KMS-11 (cell line): ENCODE measurements around the gene MCM6.

Experiments
- H2AFZ ChIP-seq: fragments of 200-600 bp; sonication (generic); 2 replicates; pipeline ENCODE4 v1.6.1; 2016; ENCODE audit warnings: antibody characterized with exemption, mixed run types, low read depth
- H3K27ac ChIP-seq: fragments of 200-600 bp; sonication (generic); 2 replicates; pipeline ENCODE4 v1.6.1; 2016; ENCODE audit warnings: mild to moderate bottlenecking, mixed run types
- H3K27me3 ChIP-seq: fragments of 200-600 bp; sonication (generic); 2 replicates; pipeline ENCODE4 v1.6.1; 2017; ENCODE audit warnings: mild to moderate bottlenecking, low read depth, mixed run types, moderate library complexity; ENCODE audit not compliant: insufficient read depth
- H3K36me3 ChIP-seq: fragments of 200-600 bp; sonication (generic); 2 replicates; pipeline ENCODE4 v1.6.1; 2017; ENCODE audit warnings: mild to moderate bottlenecking, mixed run types; ENCODE audit not compliant: insufficient read depth
- H3K4me1 ChIP-seq: fragments of 200-600 bp; sonication (generic); 2 replicates; pipeline ENCODE4 v1.6.1; 2016; ENCODE audit warnings: mild to moderate bottlenecking, low read depth, mixed run types; ENCODE audit not compliant: poor library complexity, severe bottlenecking
- H3K4me2 ChIP-seq: fragments of 200-600 bp; sonication (generic); 2 replicates; pipeline ENCODE4 v1.7.0; 2016; ENCODE audit warnings: mild to moderate bottlenecking, mixed run types
- H3K4me3 ChIP-seq: fragments of 200-600 bp; sonication (generic); IDR thresholded peaks from 2 replicates; pipeline ENCODE4 v1.6.1; 2017; ENCODE audit warnings: low read depth, low read length, mixed read lengths; ENCODE audit not compliant: insufficient read depth
- H3K79me2 ChIP-seq: fragments of 200-600 bp; sonication (generic); 2 replicates; pipeline ENCODE4 v1.6.1; 2016; ENCODE audit warnings: low read depth, mixed run types; ENCODE audit not compliant: insufficient read depth
- H3K9ac ChIP-seq: fragments of 200-600 bp; sonication (generic); 2 replicates; pipeline ENCODE4 v1.6.1; 2016; ENCODE audit warnings: mild to moderate bottlenecking, mixed run types
- H4K20me1 ChIP-seq: fragments of 200-600 bp; sonication (generic); 2 replicates; pipeline ENCODE4 v1.6.1; 2016; ENCODE audit warnings: mild to moderate bottlenecking, mixed run types; ENCODE audit not compliant: insufficient read depth
- TF ChIP-seq, protein P1 (sequence below): fragments of 200-600 bp; sonication (generic); conservative IDR thresholded peaks from 2 replicates; pipeline ENCODE4 v1.6.1; 2017; ENCODE audit warnings: low read depth, mild to moderate bottlenecking, antibody characterized with exemption, low read length, moderate library complexity, mixed read lengths

The MCM6 gene

DNA sequence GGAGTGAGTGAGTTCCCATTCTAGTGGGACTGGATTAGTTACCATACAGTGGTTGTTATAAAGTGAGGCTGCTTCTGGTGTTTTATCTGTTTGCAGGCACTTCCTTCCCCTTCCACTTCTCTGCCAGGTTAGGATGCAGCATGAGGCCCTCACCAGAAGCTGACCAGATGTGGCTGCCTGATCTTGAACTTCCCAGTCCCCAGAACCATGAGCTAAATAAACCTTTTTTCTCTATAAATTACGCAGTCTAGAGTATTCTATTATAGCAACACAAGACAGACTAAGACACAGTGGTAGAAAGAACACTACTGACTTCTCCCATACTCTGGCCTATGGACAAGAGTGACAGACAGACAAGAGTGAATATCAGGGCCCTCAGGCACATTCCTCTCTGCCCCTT is 53.4 kb downstream of the MCM6 start:
- H3K36me3 ChIP-seq = no peaks in the 10 kb centered on the region
- H3K4me2 ChIP-seq = no peak overlapping the region
- no peaks in the 10 kb centered on the region for H3K27me3 ChIP-seq
- no peaks in the 10 kb centered on the region for H3K4me1 ChIP-seq
- no peaks in the 10 kb centered on the region for H3K79me2 ChIP-seq
- no peak overlapping the region for H3K9ac ChIP-seq
- H3K27ac ChIP-seq = no peak overlapping the region
- TF ChIP-seq, protein P1, sequence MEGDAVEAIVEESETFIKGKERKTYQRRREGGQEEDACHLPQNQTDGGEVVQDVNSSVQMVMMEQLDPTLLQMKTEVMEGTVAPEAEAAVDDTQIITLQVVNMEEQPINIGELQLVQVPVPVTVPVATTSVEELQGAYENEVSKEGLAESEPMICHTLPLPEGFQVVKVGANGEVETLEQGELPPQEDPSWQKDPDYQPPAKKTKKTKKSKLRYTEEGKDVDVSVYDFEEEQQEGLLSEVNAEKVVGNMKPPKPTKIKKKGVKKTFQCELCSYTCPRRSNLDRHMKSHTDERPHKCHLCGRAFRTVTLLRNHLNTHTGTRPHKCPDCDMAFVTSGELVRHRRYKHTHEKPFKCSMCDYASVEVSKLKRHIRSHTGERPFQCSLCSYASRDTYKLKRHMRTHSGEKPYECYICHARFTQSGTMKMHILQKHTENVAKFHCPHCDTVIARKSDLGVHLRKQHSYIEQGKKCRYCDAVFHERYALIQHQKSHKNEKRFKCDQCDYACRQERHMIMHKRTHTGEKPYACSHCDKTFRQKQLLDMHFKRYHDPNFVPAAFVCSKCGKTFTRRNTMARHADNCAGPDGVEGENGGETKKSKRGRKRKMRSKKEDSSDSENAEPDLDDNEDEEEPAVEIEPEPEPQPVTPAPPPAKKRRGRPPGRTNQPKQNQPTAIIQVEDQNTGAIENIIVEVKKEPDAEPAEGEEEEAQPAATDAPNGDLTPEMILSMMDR = no peak
- H2AFZ ChIP-seq = no peak overlapping the region
- H3K4me3 ChIP-seq = no peak overlapping the region
- no peaks in the 10 kb centered on the region for H4K20me1 ChIP-seq

DNA sequence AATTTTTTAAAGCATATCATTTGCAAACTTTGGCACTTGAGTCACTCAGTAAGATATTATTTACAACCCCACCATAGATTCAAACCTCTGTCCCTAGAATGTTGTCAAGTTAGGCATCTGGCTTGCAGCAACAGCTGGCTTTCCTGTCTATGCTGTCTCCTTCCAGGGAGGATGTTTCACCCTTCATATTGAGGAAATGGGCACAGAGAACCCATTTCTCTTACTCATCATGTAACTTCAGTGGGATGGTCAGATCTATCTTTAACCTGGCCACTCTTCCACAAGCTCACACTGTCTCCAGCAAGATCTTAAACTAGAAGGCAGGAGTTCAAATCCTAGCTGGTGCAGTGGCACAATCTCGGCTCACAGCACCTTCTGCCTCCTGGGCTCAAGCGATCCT is 55.1 kb downstream of the MCM6 start:
- Histone ChIP-seq H3K27ac (no peak overlapping the region), H3K4me1 (no peaks in the 10 kb centered on the region), H3K4me2 (no peak overlapping the region), H2AFZ (no peak overlapping the region), H3K4me3 (no peak overlapping the region), H3K79me2 (no peaks in the 10 kb centered on the region), H3K36me3 (no peaks in the 10 kb centered on the region), H3K9ac (no peak overlapping the region), H3K27me3 (no peaks in the 10 kb centered on the region), H4K20me1 (no peaks in the 10 kb centered on the region)
- TF ChIP-seq, protein P1 = no peak

DNA sequence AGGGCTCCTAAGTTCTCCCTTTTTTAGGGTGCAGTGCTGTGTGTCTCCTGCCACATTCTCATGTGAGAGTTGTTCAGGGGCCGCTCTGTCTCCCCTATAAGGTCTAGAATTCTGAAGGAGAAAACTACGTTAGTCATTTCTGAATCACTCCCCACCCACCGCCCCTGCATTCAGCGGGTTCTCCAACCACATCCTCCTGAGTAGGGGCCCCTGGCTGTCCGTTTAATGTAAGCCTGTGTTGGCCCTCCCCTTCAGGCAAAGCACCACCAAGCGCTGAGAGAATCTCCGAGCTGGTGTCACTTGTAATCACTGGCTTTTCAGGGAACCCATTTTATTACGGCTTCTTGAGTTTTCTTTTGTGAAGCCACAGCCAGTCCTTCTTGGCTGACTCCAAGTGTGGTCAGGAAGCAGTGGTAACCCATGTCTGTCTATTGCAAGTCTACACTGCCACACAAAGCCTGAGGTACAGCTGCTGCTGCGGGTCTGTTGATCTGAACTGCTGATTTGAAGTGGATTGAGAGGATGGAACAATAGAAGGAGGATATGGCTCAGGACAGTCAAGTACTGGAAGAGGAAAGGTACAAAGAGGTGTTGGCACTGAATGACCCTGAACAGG is 56.1 kb downstream of the MCM6 start:
- Histone ChIP-seq H3K79me2 (no peaks in the 10 kb centered on the region), H3K4me3 (no peak overlapping the region), H3K36me3 (no peaks in the 10 kb centered on the region), H4K20me1 (no peaks in the 10 kb centered on the region), H3K27ac (no peak overlapping the region), H2AFZ (no peak overlapping the region), H3K27me3 (no peaks in the 10 kb centered on the region), H3K4me1 (no peaks in the 10 kb centered on the region), H3K4me2 (no peak overlapping the region), H3K9ac (no peak overlapping the region)
- TF ChIP-seq, protein P1 = no peak

DNA sequence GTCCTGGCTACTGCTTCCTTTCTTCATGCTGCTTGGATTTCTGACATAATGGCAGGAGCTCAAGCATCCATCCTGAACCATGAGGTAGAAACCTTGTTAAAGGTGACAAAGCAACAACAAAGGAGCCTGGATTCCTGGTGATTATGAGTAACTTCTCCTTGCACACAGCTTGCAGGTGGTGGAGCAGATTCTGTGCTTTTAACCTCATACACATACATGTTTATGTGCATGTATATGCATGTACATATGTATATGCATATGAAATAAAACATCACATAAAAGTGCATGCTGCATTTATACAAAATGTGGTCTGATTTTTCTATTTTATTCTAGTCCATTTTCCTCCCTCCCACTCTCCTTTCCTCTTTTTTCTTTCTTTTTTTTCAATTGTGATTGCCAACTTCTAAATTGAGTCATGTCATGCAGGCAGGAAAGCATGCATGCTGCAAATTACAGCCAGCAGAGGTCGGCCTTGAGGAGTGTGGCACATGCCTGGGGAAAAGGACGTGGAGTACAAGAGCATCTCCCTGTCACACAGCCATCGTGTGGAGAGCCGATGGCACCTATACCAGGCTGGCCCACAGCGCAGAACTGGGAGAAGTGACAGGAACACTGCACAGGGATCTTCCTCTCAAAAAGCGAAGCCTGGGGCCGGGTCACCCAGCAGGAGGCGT is 57.2 kb downstream of the MCM6 start:
- no peaks in the 10 kb centered on the region for H3K79me2 ChIP-seq
- no peak overlapping the region for H3K27ac ChIP-seq
- H4K20me1 ChIP-seq = no peaks in the 10 kb centered on the region
- H2AFZ ChIP-seq = no peak overlapping the region
- no peak overlapping the region for H3K9ac ChIP-seq
- H3K27me3 ChIP-seq = no peaks in the 10 kb centered on the region
- TF ChIP-seq, protein P1 = no peak
- H3K4me3 ChIP-seq = no peak overlapping the region
- H3K4me1 ChIP-seq = no peaks in the 10 kb centered on the region
- H3K4me2 ChIP-seq = no peak overlapping the region
- no peaks in the 10 kb centered on the region for H3K36me3 ChIP-seq
